Endometrium (tissue), 2 donors: ENCODE measurements around the gene NRARP.
"Not testable (repeated sequence)": the region's sequence is repeated elsewhere in the genome, so short reads cannot be mapped to it uniquely, and the experiment has no call there.

Experiments used
- FAIRE-seq: peaks from 2 replicates; lab custom pipeline; 2012; peaks lifted over from hg19 to GRCh38; lab: Jason Lieb, UNC
- donor health status: control.
- donor health status: control.

NRARP gene

GRCh38 chr9:137276473-137277328, 25.4 kb downstream of the NRARP start:
- no peak for FAIRE-seq

GRCh38 chr9:137275588-137276472, 26.2 kb downstream of the NRARP start:
- FAIRE-seq, result no peak

DNA sequence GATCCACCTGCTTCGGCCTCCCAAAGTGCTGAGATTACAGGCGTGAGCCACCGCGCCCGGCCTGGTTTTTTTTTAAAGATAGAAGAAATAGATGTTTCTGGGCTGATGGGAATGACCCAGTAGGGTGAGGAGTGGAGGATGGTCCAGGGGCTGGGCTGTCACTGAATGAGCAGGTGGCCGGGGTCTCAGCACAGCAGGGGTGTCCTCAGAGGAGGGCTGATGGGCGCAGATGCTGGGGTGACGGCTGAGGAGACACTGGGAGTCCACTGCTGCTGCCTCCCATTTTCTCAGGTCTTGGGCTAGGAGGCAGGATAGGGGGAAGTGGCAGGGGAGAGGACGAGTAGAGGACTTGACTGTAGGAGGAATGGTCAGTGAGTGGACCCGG, 26.9 kb downstream of the NRARP start:
- FAIRE-seq, result no peak

DNA sequence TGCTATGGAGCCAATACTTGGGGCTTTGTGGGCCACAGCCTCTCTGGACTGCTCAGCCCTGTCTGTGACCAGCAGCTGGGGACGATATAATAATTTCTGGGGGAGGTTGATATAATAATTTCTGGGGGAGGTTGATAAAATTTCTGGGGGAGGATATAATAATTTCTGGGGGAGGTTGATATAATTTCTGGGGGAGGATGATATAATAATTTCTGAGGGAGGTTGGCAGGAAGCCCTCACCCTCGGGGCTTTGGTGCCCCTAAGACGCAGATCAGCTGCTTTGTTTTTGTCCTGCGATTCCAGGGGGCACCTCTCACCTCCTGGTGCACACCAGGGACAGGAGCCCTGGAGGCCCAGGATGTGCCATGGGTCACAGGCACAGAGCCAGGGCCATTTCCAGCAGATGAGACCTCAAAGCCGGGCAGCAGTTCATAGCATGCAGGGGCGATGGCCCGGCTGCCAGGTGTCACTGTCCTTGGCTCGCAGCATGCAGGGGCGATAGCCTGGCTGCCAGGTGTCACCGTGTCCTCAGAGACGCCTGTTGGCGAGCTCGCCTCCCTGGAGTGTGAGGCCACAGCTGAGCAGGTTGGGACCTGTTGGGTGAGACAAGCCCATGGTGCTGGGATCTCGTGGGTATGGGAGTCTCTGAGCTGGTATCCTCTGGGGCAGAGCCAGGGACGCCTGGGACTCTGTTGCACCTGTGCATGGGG, 28.3 kb downstream of the NRARP start:
- no peak for FAIRE-seq

DNA sequence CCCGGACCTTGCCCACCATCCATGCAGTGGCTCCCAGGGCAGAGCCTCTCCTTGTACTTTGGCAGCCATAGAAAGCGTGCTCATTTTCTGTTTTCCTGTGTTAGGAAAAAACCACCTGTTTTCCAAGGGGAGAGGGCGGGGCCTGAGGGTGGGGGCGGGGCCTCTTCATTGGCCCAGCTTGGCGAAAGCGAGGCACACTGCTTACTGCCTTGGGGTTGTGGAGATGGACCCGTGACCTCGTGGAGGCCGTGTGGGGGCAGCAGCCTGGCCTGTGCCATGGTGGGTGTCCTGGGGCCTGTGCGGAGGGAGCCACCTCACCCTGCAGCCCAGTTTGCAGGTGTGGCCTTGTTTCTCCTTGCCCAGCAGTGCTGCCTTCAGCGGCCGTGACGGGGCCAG, 29.0 kb downstream of the NRARP start:
- no peak for FAIRE-seq

- no peak for FAIRE-seq
Observed at GRCh38 chr9:137272241-137273094, 29.6 kb downstream of the NRARP start.

- FAIRE-seq, result no peak
Observed at GRCh38 chr9:137271696-137272076, 30.4 kb downstream of the NRARP start.

DNA sequence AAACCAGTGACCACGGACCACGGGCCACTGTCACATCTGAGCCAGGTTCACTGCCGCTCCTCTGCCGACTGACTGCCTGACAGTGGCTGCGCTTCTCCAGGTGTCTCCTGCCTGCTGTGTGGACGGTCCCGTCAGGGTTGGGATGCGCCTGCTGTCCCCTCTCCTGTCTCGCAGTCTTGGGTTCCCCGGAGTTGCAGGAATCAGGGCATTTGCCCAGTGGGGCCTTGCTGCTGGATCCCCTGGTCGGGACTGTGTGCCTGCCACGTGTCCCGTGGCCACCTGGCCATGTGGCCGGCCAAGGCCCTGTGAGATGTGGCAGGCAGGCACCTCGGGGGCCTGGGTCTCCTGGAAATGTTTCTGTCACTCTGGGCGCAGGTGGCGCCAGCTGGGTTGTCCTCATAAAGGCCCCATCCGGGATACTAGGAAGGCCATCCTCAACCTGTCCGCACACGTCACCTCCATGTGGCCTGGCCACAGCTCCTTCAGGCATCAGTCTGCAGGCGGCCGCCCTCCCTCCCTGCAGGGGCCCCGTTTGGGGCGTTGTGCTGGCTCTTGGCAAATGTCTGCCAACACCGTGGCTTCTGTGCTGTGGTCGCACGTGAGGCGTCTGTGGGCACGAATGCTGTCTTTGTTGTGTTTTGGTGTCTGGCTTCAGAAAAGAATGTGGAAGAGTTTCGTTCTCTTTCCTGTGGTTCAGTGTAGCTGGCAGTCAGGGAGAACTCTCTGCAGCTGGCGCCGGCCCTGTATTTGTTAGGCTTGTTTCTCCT, 31.0 kb downstream of the NRARP start:
- FAIRE-seq, result no peak

- FAIRE-seq, result no peak
Observed at GRCh38 chr9:137269231-137269772, 32.8 kb downstream of the NRARP start.

DNA sequence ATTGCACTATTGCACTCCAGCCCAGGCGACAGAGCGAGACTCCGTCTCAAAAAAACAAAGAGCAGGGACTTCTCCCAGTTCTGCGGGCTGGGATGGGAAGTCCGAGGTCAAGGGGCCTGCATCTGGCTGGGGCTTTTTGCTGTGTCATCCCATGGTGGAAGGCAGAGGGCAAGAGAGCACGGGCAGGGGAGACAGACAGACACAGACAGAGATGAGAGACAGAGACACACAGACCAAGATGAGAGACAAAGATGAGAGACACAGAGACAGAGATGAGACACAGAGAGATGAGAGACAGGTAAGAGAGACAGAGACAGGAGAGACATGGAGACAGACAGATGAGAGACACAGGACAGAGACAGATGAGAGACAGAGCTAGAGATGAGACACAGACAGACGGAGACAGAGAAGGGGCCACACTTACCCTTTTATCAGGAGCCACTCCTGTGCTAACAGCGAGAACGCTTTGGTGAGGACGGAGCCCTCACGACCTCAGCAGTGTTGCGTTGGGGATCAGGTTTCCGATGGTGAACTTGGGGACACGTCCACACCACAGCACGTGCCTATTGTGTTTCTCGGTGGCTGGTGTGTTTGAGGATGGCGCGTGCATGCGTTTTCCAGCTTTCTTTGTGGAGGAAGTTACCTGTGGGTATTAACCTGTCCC, 33.4 kb downstream of the NRARP start:
- FAIRE-seq, result no peak

DNA sequence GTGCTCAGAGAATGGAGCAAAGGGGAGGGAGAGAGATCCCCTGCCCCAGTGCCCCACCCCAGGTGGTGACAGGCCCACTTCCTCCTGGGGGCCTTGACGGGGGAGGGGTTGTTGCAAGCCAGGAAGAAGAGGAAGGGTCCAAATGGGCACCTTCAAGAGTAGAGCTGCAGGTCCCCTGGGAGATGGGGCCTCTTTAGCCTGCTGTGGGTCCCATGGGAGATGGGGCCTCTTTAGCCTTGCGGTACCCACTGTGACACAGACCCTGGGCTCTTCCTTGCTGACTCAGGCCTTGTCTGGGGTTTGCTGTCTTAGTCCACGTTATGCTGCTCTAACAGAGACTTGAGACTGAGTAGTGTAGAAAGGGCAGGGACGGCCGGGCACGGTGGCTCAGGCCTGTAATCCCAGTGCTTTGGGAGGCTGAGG, 34.1 kb downstream of the NRARP start:
- FAIRE-seq, result no peak

GRCh38 chr9:137266585-137267453, 35.3 kb downstream of the NRARP start:
- FAIRE-seq, result no peak

DNA sequence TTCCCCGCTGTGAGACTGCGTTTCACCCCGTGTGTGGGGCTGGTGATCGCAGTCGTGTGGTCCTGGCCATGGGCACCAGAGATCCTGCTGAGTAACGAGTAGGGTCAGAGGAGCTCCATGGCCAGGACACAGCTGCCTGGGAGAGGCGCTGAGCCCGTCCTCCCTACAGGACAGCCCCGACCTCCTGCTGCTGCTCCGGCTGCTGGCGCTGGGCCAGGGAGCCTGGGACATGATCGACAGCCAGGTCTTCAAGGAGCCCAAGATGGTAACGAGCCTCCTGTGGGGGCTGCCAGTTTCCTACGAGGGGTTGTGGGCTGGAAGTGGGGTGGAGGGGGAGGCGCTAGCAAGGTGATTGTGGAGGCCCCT, 35.9 kb downstream of the NRARP start:
- no peak for FAIRE-seq

- no peak for FAIRE-seq
Observed at GRCh38 chr9:137265496-137266161, 36.4 kb downstream of the NRARP start.

DNA sequence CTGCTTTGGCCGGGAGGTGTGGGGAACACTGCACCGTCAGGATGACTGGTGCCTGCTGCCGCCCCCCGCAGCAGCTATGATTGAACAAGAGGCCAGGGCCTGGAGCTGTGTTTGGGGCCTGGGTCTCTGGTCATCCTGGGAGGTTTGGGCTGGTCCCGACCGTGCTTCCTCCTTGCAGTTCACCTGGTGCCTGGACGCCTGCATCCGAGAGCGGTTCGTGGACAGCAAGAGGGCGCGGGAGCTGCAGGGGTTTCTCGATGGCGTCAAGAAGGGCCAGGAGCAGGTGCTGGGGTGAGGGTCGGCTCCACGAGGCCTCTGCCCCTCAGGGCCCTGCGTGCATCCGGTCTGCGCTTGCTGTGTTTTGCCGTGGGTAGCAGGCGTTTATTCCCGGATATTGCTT, 38.0 kb downstream of the NRARP start:
- FAIRE-seq, result no peak

GRCh38 chr9:137263506-137263905, 38.6 kb downstream of the NRARP start:
- no peak for FAIRE-seq

DNA sequence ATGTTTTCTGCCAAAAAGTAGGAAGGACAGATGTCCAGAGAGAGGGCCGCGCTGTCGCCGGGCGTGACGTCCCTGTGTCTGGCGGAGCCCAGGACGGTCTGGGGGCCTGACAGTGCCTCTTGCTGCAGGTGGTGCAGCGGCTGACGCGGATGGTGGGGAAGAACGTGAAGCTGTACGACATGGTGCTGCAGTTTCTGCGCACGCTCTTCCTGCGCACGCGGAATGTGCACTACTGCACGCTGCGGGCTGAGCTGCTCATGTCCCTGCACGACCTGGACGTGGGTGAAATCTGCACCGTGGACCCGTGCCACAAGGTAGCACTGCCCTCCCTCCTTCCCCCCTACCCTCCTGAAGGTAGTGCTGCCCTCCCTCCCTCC, 39.2 kb downstream of the NRARP start:
- FAIRE-seq, result no peak

DNA sequence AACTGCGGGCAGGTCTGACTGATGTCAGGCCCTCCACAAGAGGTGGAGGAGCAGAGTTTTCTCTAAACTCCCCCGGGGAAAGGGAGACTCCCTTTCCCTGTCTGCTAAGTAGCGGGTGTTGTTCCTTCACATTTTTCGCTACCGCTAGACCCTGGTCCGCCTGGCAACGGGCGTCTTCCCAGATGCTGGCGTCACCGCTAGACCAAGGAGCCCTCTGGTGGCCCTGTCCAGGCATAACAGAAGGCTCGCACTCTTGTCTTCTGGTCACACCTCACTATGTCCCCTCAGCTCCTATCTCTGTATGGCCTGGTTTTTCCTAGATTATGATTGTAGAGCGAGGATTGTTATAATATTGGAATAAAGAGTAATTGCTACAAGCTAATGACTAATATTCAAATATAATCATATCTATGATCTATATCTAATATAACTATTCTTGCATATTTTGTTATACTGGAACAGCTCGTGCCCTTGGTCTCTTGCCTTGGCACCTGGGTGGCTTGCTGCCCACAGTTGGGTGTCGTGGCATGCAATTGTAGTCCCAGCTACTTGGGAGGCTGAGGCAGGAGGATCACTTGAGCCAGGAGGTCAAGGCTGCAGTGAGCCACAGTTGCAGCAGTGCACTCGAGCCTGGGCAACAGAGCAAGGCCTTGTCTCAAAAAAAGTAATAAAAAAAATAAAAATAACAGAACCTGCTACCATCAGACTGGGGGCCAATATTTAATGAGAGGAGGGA, 39.7 kb downstream of the NRARP start:
- not testable (repeated sequence) for FAIRE-seq
